Tibial nerve (tissue), 4 donors: ENCODE data around the gene NOC4L.

Experiments
- EP300 ChIP-seq, 2 donors: sonication (generic); formaldehyde crosslinking; IDR thresholded peaks; one replicate each; pipeline ENCODE4 v1.6.1; 2017; ENCODE audit warnings: antibody characterized with exemption in 2 of 2, mild to moderate bottlenecking in 1 of 2
- TF ChIP-seq, protein P1 (sequence below), 5 experiments: fragments of 200-600 bp in 3 of 5; fragments of 450-650 bp in 2 of 5; sonication (generic) in 3 of 5; IDR thresholded peaks; one replicate each; pipeline ENCODE4 v1.5.1; 2016 to 2019; ENCODE audit warnings: antibody characterized with exemption in 5 of 5, mild to moderate bottlenecking in 3 of 5, moderate library complexity in 2 of 5

GRCh38 chr12:132154341-132154761, 10.1 kb downstream of the NOC4L start:
- TF ChIP-seq, protein P1, sequence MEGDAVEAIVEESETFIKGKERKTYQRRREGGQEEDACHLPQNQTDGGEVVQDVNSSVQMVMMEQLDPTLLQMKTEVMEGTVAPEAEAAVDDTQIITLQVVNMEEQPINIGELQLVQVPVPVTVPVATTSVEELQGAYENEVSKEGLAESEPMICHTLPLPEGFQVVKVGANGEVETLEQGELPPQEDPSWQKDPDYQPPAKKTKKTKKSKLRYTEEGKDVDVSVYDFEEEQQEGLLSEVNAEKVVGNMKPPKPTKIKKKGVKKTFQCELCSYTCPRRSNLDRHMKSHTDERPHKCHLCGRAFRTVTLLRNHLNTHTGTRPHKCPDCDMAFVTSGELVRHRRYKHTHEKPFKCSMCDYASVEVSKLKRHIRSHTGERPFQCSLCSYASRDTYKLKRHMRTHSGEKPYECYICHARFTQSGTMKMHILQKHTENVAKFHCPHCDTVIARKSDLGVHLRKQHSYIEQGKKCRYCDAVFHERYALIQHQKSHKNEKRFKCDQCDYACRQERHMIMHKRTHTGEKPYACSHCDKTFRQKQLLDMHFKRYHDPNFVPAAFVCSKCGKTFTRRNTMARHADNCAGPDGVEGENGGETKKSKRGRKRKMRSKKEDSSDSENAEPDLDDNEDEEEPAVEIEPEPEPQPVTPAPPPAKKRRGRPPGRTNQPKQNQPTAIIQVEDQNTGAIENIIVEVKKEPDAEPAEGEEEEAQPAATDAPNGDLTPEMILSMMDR (IDR thresholded peaks at IDR 0.05): no peak
- TF ChIP-seq EP300 (IDR thresholded peaks at IDR 0.05): no peak
